B cell (primary cell): ENCODE results near the gene CNOT6L.

Experiments
- EZH2 ChIP-seq: IDR thresholded peaks from 2 replicates; pipeline ENCODE4 v1.6.1; 2012; ENCODE audit warnings: borderline replicate concordance, low read depth, mild to moderate bottlenecking, moderate library complexity, low read length; ENCODE audit not compliant: insufficient read depth, poor library complexity, severe bottlenecking
- TF ChIP-seq, protein P1 (sequence below): fragments of 200-600 bp; IDR thresholded peaks from one replicate; pipeline ENCODE4 v1.8.0; 2022; ENCODE audit warnings: antibody characterized with exemption, mild to moderate bottlenecking

DNA sequence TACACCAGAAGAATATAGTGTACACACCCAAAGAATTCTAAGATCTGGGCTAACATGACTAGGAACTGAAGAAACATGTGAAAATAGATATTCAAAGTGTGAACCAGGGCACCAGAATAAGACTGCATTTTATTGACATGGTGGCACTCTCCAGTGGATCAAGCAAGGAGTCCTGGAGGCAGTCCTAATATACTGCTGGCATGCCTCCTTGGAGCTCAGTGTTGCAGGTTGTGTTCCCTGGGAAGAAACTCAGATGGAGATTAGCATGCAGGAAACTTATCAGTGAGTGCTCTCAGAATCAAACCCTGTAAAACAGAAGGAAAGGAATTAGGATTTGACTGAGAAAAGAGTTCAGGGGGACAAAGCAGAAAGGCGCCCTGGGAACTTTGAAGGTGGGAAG, 108.5 kb downstream of the CNOT6L start:
- TF ChIP-seq, protein P1, sequence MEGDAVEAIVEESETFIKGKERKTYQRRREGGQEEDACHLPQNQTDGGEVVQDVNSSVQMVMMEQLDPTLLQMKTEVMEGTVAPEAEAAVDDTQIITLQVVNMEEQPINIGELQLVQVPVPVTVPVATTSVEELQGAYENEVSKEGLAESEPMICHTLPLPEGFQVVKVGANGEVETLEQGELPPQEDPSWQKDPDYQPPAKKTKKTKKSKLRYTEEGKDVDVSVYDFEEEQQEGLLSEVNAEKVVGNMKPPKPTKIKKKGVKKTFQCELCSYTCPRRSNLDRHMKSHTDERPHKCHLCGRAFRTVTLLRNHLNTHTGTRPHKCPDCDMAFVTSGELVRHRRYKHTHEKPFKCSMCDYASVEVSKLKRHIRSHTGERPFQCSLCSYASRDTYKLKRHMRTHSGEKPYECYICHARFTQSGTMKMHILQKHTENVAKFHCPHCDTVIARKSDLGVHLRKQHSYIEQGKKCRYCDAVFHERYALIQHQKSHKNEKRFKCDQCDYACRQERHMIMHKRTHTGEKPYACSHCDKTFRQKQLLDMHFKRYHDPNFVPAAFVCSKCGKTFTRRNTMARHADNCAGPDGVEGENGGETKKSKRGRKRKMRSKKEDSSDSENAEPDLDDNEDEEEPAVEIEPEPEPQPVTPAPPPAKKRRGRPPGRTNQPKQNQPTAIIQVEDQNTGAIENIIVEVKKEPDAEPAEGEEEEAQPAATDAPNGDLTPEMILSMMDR: no peak
- no peak for TF ChIP-seq EZH2
